ENCODE results near the gene LCN12. TPM values are rescaled to one million over a fixed set of nuclear protein-coding genes. Genes with fewer than 3 reads are reported as not detected.
"Not testable (repeated sequence)": the region's sequence is repeated elsewhere in the genome, so short reads cannot be mapped to it uniquely, and the experiment has no call there.

LCN12 gene
- polyA plus RNA-seq, 3 donors = 17.8 to 47.3 (median 24.5) TPM

- no peak for DNase-seq (ENCODE audit: extremely low read depth in 1 of 11, low read depth in 9 of 11, low spot score in 4 of 11)
These were observed 43.3 kb downstream of the LCN12 start for GRCh38 chr9:136995362-136995761.

- DNase-seq (ENCODE audit: extremely low read depth in 1 of 11, low read depth in 9 of 11, low spot score in 4 of 11) = no peak
These were observed 43.8 kb downstream of the LCN12 start for GRCh38 chr9:136995772-136996311.

GRCh38 chr9:136996361-136997292, 44.6 kb downstream of the LCN12 start, which contains the start of gene CLIC3:
TSS of gene CLIC3 (minus strand) at chr9:136996568. CDS start at chr9:136996543, 25 bp downstream.
- no peak for DNase-seq (ENCODE audit: extremely low read depth in 1 of 11, low read depth in 9 of 11, low spot score in 4 of 11)

GRCh38 chr9:136997371-136997770, 45.3 kb downstream of the LCN12 start:
- DNase-seq (ENCODE audit: extremely low read depth in 1 of 11, low read depth in 9 of 11, low spot score in 4 of 11) = no peak

GRCh38 chr9:136997830-136998234, 45.8 kb downstream of the LCN12 start:
- DNase-seq (ENCODE audit: extremely low read depth in 1 of 11, low read depth in 9 of 11, low spot score in 4 of 11) = no peak

- no peak for DNase-seq (ENCODE audit: extremely low read depth in 1 of 11, low read depth in 9 of 11, low spot score in 4 of 11)
These were observed 48.3 kb downstream of the LCN12 start for GRCh38 chr9:137000177-137000930.

GRCh38 chr9:137001857-137002645, 50.0 kb downstream of the LCN12 start:
- no peak for DNase-seq (ENCODE audit: extremely low read depth in 1 of 11, low read depth in 9 of 11, low spot score in 4 of 11)

- DNase-seq (ENCODE audit: extremely low read depth in 1 of 11, low read depth in 9 of 11, low spot score in 4 of 11) = no peak
These were observed 50.6 kb downstream of the LCN12 start for GRCh38 chr9:137002646-137003041.

- not testable (repeated sequence) for DNase-seq (ENCODE audit: extremely low read depth in 1 of 11, low read depth in 9 of 11, low spot score in 4 of 11)
These were observed 52.2 kb downstream of the LCN12 start for GRCh38 chr9:137004285-137004684.

Other genes with a start within 250 kb of the LCN12 start
- 10 to 100 TPM; 27.0 to 41.9 (median 38.8) TPM for gene DIPK1B, start 239.7 kb upstream of the LCN12 start, polyA plus RNA-seq (ENCODE audit: insufficient read length in 3 of 3)
- 1 to 10 TPM in 2 of 3 donors, under 1 TPM in 1; 0.95 to 2.8 (median 2.5) TPM for gene LCN10, start 209.3 kb upstream of the LCN12 start, polyA plus RNA-seq (ENCODE audit: insufficient read length in 3 of 3)
- gene LCN6, start 203.7 kb upstream of the LCN12 start, polyA plus RNA-seq (ENCODE audit: insufficient read length in 3 of 3) = not detected
- gene LCN8, start 194.0 kb upstream of the LCN12 start, polyA plus RNA-seq (ENCODE audit: insufficient read length in 3 of 3) = under 1 TPM in 2 of 3 donors, not detected in 1; 0.14 to 0.26 TPM
- gene LCN15, start 187.8 kb upstream of the LCN12 start, polyA plus RNA-seq (ENCODE audit: insufficient read length in 3 of 3) = under 1 TPM in 2 of 3 donors, not detected in 1; 0.06 to 0.16 TPM
- 10 to 100 TPM; 53.5 to 81.8 (median 70.3) TPM for gene TMEM141, start 160.9 kb upstream of the LCN12 start, polyA plus RNA-seq (ENCODE audit: insufficient read length in 3 of 3)
- gene CCDC183, start 155.9 kb upstream of the LCN12 start, polyA plus RNA-seq (ENCODE audit: insufficient read length in 3 of 3) = 1 to 10 TPM; 3.1 to 7.4 (median 5.8) TPM
- gene RABL6, start 144.3 kb upstream of the LCN12 start, polyA plus RNA-seq (ENCODE audit: insufficient read length in 3 of 3) = 10 to 100 TPM; 59.2 to 79.6 (median 70.5) TPM
- gene AJM1, start 109.8 kb upstream of the LCN12 start, polyA plus RNA-seq (ENCODE audit: insufficient read length in 3 of 3) = 1 to 10 TPM in 2 of 3 donors, under 1 TPM in 1; 0.64 to 1.7 (median 1.5) TPM
- 100 to 1,000 TPM in 1 of 3 donors, 10 to 100 TPM in 2; 63.4 to 111 (median 93.7) TPM for gene PHPT1, start 102.9 kb upstream of the LCN12 start, polyA plus RNA-seq (ENCODE audit: insufficient read length in 3 of 3)
- 10 to 100 TPM in 1 of 3 donors, 1 to 10 TPM in 2; 4.8 to 10.9 (median 9.9) TPM for gene MAMDC4, start 99.9 kb upstream of the LCN12 start, polyA plus RNA-seq (ENCODE audit: insufficient read length in 3 of 3)
- 100 to 1,000 TPM; 322 to 427 (median 394) TPM for gene EDF1, start 86.0 kb upstream of the LCN12 start, polyA plus RNA-seq (ENCODE audit: insufficient read length in 3 of 3)
- 10 to 100 TPM; 10.2 to 15.9 (median 14.7) TPM for gene TRAF2, start 65.8 kb upstream of the LCN12 start, polyA plus RNA-seq (ENCODE audit: insufficient read length in 3 of 3)
- 10 to 100 TPM; 33.7 to 58.7 (median 54.3) TPM for gene FBXW5, start 7.5 kb upstream of the LCN12 start, polyA plus RNA-seq (ENCODE audit: insufficient read length in 3 of 3)
- 1 to 10 TPM in 1 of 3 donors, under 1 TPM in 2; 0.44 to 1.4 (median 0.57) TPM for gene C8G, start 7.0 kb upstream of the LCN12 start, polyA plus RNA-seq (ENCODE audit: insufficient read length in 3 of 3)
- 100 to 1,000 TPM in 1 of 3 donors, 10 to 100 TPM in 2; 42.1 to 113 (median 66.3) TPM for gene PTGDS, start 25.2 kb downstream of the LCN12 start, polyA plus RNA-seq (ENCODE audit: insufficient read length in 3 of 3)
- gene LCNL1, start 30.7 kb downstream of the LCN12 start, polyA plus RNA-seq (ENCODE audit: insufficient read length in 3 of 3) = under 1 TPM; 0.14 to 0.40 (median 0.39) TPM
- 10 to 100 TPM; 23.7 to 40.2 (median 39.3) TPM for gene PAXX, start 40.1 kb downstream of the LCN12 start, polyA plus RNA-seq (ENCODE audit: insufficient read length in 3 of 3)
- under 1 TPM; 0.37 to 0.75 (median 0.39) TPM for gene CLIC3, start 44.3 kb downstream of the LCN12 start, polyA plus RNA-seq (ENCODE audit: insufficient read length in 3 of 3)
- gene ABCA2, start 76.0 kb downstream of the LCN12 start, polyA plus RNA-seq (ENCODE audit: insufficient read length in 3 of 3) = 10 to 100 TPM; 43.4 to 66.6 (median 61.6) TPM
- gene FUT7, start 79.8 kb downstream of the LCN12 start, polyA plus RNA-seq (ENCODE audit: insufficient read length in 3 of 3) = under 1 TPM; 0.07 to 0.15 (median 0.12) TPM
- 10 to 100 TPM; 12.9 to 38.4 (median 31.5) TPM for gene NPDC1, start 93.9 kb downstream of the LCN12 start, polyA plus RNA-seq (ENCODE audit: insufficient read length in 3 of 3)
- 1 to 10 TPM; 4.3 to 5.3 (median 4.7) TPM for gene ENTPD2, start 101.8 kb downstream of the LCN12 start, polyA plus RNA-seq (ENCODE audit: insufficient read length in 3 of 3)
- 1 to 10 TPM; 6.6 to 9.2 (median 6.8) TPM for gene SAPCD2, start 118.3 kb downstream of the LCN12 start, polyA plus RNA-seq (ENCODE audit: insufficient read length in 3 of 3)
- 1 to 10 TPM; 4.9 to 9.2 (median 5.7) TPM for gene UAP1L1, start 125.2 kb downstream of the LCN12 start, polyA plus RNA-seq (ENCODE audit: insufficient read length in 3 of 3)
- gene MAN1B1, start 134.7 kb downstream of the LCN12 start, polyA plus RNA-seq (ENCODE audit: insufficient read length in 3 of 3) = 10 to 100 TPM; 46.1 to 62.1 (median 55.3) TPM
- 10 to 100 TPM; 15.2 to 30.6 (median 24.7) TPM for gene DPP7, start 162.5 kb downstream of the LCN12 start, polyA plus RNA-seq (ENCODE audit: insufficient read length in 3 of 3)
- under 1 TPM in 1 of 3 donors, not detected in 2; 0.34 TPM for gene GRIN1, start 186.9 kb downstream of the LCN12 start, polyA plus RNA-seq (ENCODE audit: insufficient read length in 3 of 3)
- gene LRRC26, start 217.8 kb downstream of the LCN12 start, polyA plus RNA-seq (ENCODE audit: insufficient read length in 3 of 3) = under 1 TPM in 1 of 3 donors, not detected in 2; 0.14 TPM
- gene TMEM210, start 219.8 kb downstream of the LCN12 start, polyA plus RNA-seq (ENCODE audit: insufficient read length in 3 of 3) = not detected
- 10 to 100 TPM; 35.5 to 56.7 (median 49.2) TPM for gene ANAPC2, start 236.3 kb downstream of the LCN12 start, polyA plus RNA-seq (ENCODE audit: insufficient read length in 3 of 3)
- 10 to 100 TPM; 36.9 to 62.9 (median 49.8) TPM for gene SSNA1, start 236.4 kb downstream of the LCN12 start, polyA plus RNA-seq (ENCODE audit: insufficient read length in 3 of 3)
- 10 to 100 TPM; 14.8 to 17.3 (median 16.4) TPM for gene TPRN, start 248.5 kb downstream of the LCN12 start, polyA plus RNA-seq (ENCODE audit: insufficient read length in 3 of 3)